Neuronal stem cell (in vitro differentiated cells): ENCODE measurements around the gene CDC27.
"Not testable (repeated sequence)": the region's sequence is repeated elsewhere in the genome, so short reads cannot be mapped to it uniquely, and the experiment has no call there.

Source experiments
- DNase-seq: peaks from one replicate; pipeline ENCODE4 v3.0.0-alpha.2; 2013; ENCODE audit warnings: low spot score
- H2AFZ ChIP-seq: one replicate; pipeline ENCODE4 v1.6.1; 2013; ENCODE audit warnings: mild to moderate bottlenecking, low read length, inconsistent platforms
- H2AK5ac ChIP-seq: 2 replicates; pipeline ENCODE4 v1.6.1; 2013; ENCODE audit warnings: low read depth, mild to moderate bottlenecking, inconsistent platforms, low read length, moderate library complexity, mixed read lengths
- H2BK120ac ChIP-seq: 2 replicates; pipeline ENCODE4 v1.6.1; 2013; ENCODE audit warnings: low read depth, mild to moderate bottlenecking, inconsistent platforms, low read length, moderate library complexity, mixed read lengths
- H2BK12ac ChIP-seq: one replicate; pipeline ENCODE4 v1.6.1; 2013; ENCODE audit warnings: low read length, inconsistent platforms
- H2BK15ac ChIP-seq: 2 replicates; pipeline ENCODE4 v1.6.1; 2013; ENCODE audit warnings: mild to moderate bottlenecking, low read length, inconsistent platforms, mixed read lengths
- H2BK5ac ChIP-seq: one replicate; pipeline ENCODE4 v1.6.1; 2013; ENCODE audit warnings: inconsistent platforms, mild to moderate bottlenecking, low read length, moderate library complexity
- H3K14ac ChIP-seq: one replicate; pipeline ENCODE4 v1.6.1; 2013; ENCODE audit warnings: low read length, inconsistent platforms
- H3K18ac ChIP-seq: 2 replicates; pipeline ENCODE4 v1.6.1; 2013; ENCODE audit warnings: low read length, inconsistent platforms
- H3K23ac ChIP-seq: 2 replicates; pipeline ENCODE4 v1.6.1; 2013; ENCODE audit warnings: low read depth, mild to moderate bottlenecking, mixed read lengths, low read length, inconsistent platforms; ENCODE audit not compliant: poor library complexity
- H3K27ac ChIP-seq: replicated peaks from 3 replicates; pipeline ENCODE4 v1.5.1; 2013; ENCODE audit warnings: low read length, inconsistent platforms
- H3K27me3 ChIP-seq, 3 experiments: 2 replicates each; pipeline ENCODE4 v1.6.1; 2013; ENCODE audit warnings: low read length in 3 of 3, mild to moderate bottlenecking in 2 of 3, inconsistent platforms in 1 of 3, low read depth in 1 of 3, mixed read lengths in 1 of 3, moderate library complexity in 1 of 3; ENCODE audit not compliant: control insufficient read depth in 3 of 3, insufficient read depth in 3 of 3
- H3K36me3 ChIP-seq, 2 donors: replicated peaks in 1 of 2; 2 replicates each; pipeline ENCODE4 v1.6.1; 2013; ENCODE audit warnings: low read length in 2 of 2; ENCODE audit not compliant: control insufficient read depth in 2 of 2, insufficient read depth in 2 of 2
- H3K4ac ChIP-seq: 2 replicates; pipeline ENCODE4 v1.6.1; 2013; ENCODE audit warnings: inconsistent platforms, mild to moderate bottlenecking, low read length, moderate library complexity
- H3K4me1 ChIP-seq, 2 donors: 1 replicate in 1 of 2; 2 replicates in 1 of 2; pipeline ENCODE4 v1.6.1; 2013; ENCODE audit warnings: low read length in 2 of 2, low read depth in 1 of 2; ENCODE audit not compliant: control insufficient read depth in 2 of 2, insufficient read depth in 1 of 2
- H3K4me2 ChIP-seq: one replicate; pipeline ENCODE4 v1.6.1; 2013; ENCODE audit warnings: mild to moderate bottlenecking, low read length, inconsistent platforms; ENCODE audit not compliant: insufficient read depth, poor library complexity, severe bottlenecking
- H3K4me3 ChIP-seq, 2 donors: 2 replicates each; pipeline ENCODE4 v1.5.1; 2013; ENCODE audit warnings: low read length in 2 of 2, mild to moderate bottlenecking in 2 of 2, inconsistent platforms in 1 of 2, moderate library complexity in 1 of 2
- H3K79me1 ChIP-seq: one replicate; pipeline ENCODE4 v1.6.1; 2013; ENCODE audit warnings: low read depth, mild to moderate bottlenecking, inconsistent platforms, low read length, moderate library complexity
- H3K9ac ChIP-seq: one replicate; pipeline ENCODE4 v1.6.1; 2013; ENCODE audit warnings: mild to moderate bottlenecking, low read depth, low read length, inconsistent platforms; ENCODE audit not compliant: poor library complexity
- H3K9me3 ChIP-seq, 2 donors: replicated peaks in 1 of 2; 2 replicates each; pipeline versions ENCODE3 to v1.6.1; 2013; ENCODE audit warnings: low read length in 2 of 2, mild to moderate bottlenecking in 2 of 2, inconsistent platforms in 1 of 2, low read depth in 1 of 2, mixed read lengths in 1 of 2, moderate library complexity in 1 of 2; ENCODE audit not compliant: control insufficient read depth in 2 of 2, insufficient read depth in 1 of 2
- H4K8ac ChIP-seq: one replicate; pipeline ENCODE4 v1.6.1; 2013; ENCODE audit warnings: low read depth, mild to moderate bottlenecking, inconsistent platforms, low read length, moderate library complexity
- H4K91ac ChIP-seq: one replicate; pipeline ENCODE4 v1.6.1; 2013; ENCODE audit warnings: low read length, low read depth, mild to moderate bottlenecking, inconsistent platforms; ENCODE audit not compliant: poor library complexity
- WGBS, 2 donors: extraction: QIAGEN DNeasy Blood & Tissue Kit; methylation state at CpG; one replicate each; pipeline ENCODE4 v1.1.7; 2013; ENCODE audit warnings: missing lambda C conversion rate in 2 of 2, mixed read lengths in 1 of 2; ENCODE audit not compliant: insufficient read length in 2 of 2, insufficient replicate concordance in 1 of 2; ENCODE audit errors: extremely low coverage in 2 of 2; 5-methylcytosine and 5-hydroxymethylcytosine counted together

CDC27 gene

GRCh38 chr17:47073629-47074028 is 115.5 kb downstream of the CDC27 start:
- WGBS, 2 donors: no CpG with 5 or more reads among the region's 4 CpGs
- H2AFZ ChIP-seq, H3K18ac ChIP-seq, H2AK5ac ChIP-seq, H3K4ac ChIP-seq, H3K9ac ChIP-seq, H3K9me3 ChIP-seq, H3K79me1 ChIP-seq, H2BK120ac ChIP-seq, H3K4me3 ChIP-seq, H2BK5ac ChIP-seq, H2BK12ac ChIP-seq, H3K4me2 ChIP-seq, H4K8ac ChIP-seq, H4K91ac ChIP-seq, H3K4me1 ChIP-seq, H3K27me3 ChIP-seq, H2BK15ac ChIP-seq, DNase-seq, H3K14ac ChIP-seq, H3K27ac ChIP-seq, H3K36me3 ChIP-seq, H3K23ac ChIP-seq: not testable (repeated sequence)

- no peaks in the 10 kb centered on the region for H3K27me3 ChIP-seq
- DNase-seq: no peak
- H3K36me3 ChIP-seq: no peaks in the 10 kb centered on the region
- H2BK5ac ChIP-seq: no peak overlapping the region
- no peak overlapping the region for H3K14ac ChIP-seq
- no peaks in the 10 kb centered on the region for H3K79me1 ChIP-seq
- H3K9me3 ChIP-seq: no peaks in the 10 kb centered on the region
- H2AK5ac ChIP-seq: no peak overlapping the region
- H3K18ac ChIP-seq: no peak overlapping the region
- H2BK120ac ChIP-seq: no peak overlapping the region
- no CpG with 5 or more reads among the region's 5 CpGs for WGBS, 2 donors
- H3K4me3 ChIP-seq: no peak overlapping the region
- H2AFZ ChIP-seq: no peak overlapping the region
- no peak overlapping the region for H4K8ac ChIP-seq
- no peak overlapping the region for H3K27ac ChIP-seq
- no peak overlapping the region for H3K4ac ChIP-seq
- no peak overlapping the region for H3K23ac ChIP-seq
- H4K91ac ChIP-seq: no peak overlapping the region
- H2BK15ac ChIP-seq: no peak overlapping the region
- no peak overlapping the region for H2BK12ac ChIP-seq
- H3K4me2 ChIP-seq: peak overlapping the region; percentile 11
- no peak overlapping the region for H3K9ac ChIP-seq
- H3K4me1 ChIP-seq: peaks cover 0 to 2% of the 10 kb centered on the region in 2 donors
These were observed 116.2 kb downstream of the CDC27 start for GRCh38 chr17:47072886-47073285.

- not testable (repeated sequence) for H2BK5ac ChIP-seq, H2BK12ac ChIP-seq, H3K36me3 ChIP-seq, H2AK5ac ChIP-seq, H2AFZ ChIP-seq, H3K18ac ChIP-seq, H4K8ac ChIP-seq, H3K4me3 ChIP-seq, H3K27ac ChIP-seq, H2BK120ac ChIP-seq, H3K4me1 ChIP-seq, H3K9me3 ChIP-seq, DNase-seq, H3K14ac ChIP-seq, H3K23ac ChIP-seq, H3K4me2 ChIP-seq, H3K4ac ChIP-seq, H2BK15ac ChIP-seq, H4K91ac ChIP-seq, H3K9ac ChIP-seq, H3K79me1 ChIP-seq, H3K27me3 ChIP-seq
- WGBS, 2 donors: no CpG with 5 or more reads among the region's 2 CpGs
These were observed 117.9 kb downstream of the CDC27 start for GRCh38 chr17:47071171-47071570.

- H4K91ac ChIP-seq, H3K9ac ChIP-seq, H2BK5ac ChIP-seq, H2BK15ac ChIP-seq, H4K8ac ChIP-seq, H2AK5ac ChIP-seq, H3K4me1 ChIP-seq, H3K14ac ChIP-seq, DNase-seq, H3K9me3 ChIP-seq, H3K4me3 ChIP-seq, H3K4me2 ChIP-seq, H2BK12ac ChIP-seq, H3K36me3 ChIP-seq, H3K18ac ChIP-seq, H2BK120ac ChIP-seq, H3K27me3 ChIP-seq, H3K4ac ChIP-seq, H2AFZ ChIP-seq, H3K23ac ChIP-seq, H3K27ac ChIP-seq, H3K79me1 ChIP-seq: not testable (repeated sequence)
- WGBS, 2 donors: no CpG with 5 or more reads among the region's 4 CpGs
These were observed 118.8 kb downstream of the CDC27 start for GRCh38 chr17:47070266-47070665.
